Measurements from ENCODE around the gene NPPC. TPM values are rescaled to one million over a fixed set of nuclear protein-coding genes. Genes with fewer than 3 reads are reported as not detected.
A peak's percentile ranks its signal among the peaks of the same experiment; 100 is the strongest.

The NPPC gene, protein sequence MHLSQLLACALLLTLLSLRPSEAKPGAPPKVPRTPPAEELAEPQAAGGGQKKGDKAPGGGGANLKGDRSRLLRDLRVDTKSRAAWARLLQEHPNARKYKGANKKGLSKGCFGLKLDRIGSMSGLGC
- total RNA-seq, result 1 to 10 TPM in 1 of 2 donors, under 1 TPM in 1; 0.82 to 1.1 TPM

- no peak for DNase-seq (ENCODE audit: low spot score)
- Histone ChIP-seq H3K4me3 (peak within 1 kb of the TSS; percentile 7 to 44), H3K27ac (no peak within 1 kb of the TSS), H3K27me3 (peaks cover 8 to 12% of the 10 kb centered on the region in 2 donors), H3K9me3 (no peaks in the 10 kb centered on the region), H3K36me3 (no peaks in the 10 kb centered on the region), H3K4me1 (peaks cover 0 to 29% of the 10 kb centered on the region in 2 donors)
- peak in 1 of 2 donors; percentile 48 for TF ChIP-seq CTCF (IDR thresholded peaks at IDR 0.05)
Observed at GRCh38 chr2:231926180-231926741, at the start of gene NPPC. TSS of gene NPPC (minus strand) at chr2:231926396. CDS start at chr2:231926249, 147 bp downstream.

DNA sequence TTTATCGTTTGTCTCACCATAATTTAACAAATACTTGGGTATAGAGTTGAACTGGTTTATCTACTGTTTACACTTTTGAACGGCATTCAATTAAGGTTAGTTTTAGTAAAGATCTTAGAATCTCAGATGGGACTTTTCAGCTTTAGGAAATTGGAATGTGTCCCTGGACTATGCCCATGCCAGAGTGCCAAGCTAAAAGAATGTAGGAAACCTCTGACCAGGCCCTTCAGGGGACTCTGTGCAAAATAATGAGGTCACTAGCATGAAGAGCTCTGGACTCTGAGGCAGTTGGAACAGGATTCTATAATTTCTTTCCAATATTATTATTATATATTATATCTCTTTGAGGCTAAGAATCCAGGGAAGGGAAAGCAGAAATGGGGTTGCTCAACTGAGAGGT lies 48.8 kb upstream of the NPPC start:
- no peak overlapping the region for H3K4me3 ChIP-seq
- H3K27ac ChIP-seq, result no peak overlapping the region
- DNase-seq (ENCODE audit: low spot score), result no peak

DNA sequence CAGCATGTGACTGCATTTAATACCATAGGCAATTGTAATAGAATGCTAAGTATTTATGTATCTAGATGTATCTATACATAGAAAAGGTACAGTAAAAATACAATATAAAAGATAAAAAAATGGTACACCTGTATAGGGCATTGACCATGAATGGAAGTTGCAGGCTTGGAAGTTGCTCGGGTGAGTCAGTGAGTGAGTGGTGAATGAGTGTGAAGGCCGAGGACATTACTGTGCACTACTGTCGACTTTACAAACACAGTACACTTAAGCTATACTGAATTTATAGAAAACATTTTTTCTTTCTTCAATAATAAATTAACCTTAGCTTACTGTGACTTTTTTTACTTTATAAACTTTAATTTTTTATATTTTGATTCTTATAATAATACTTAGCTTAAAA lies 44.3 kb upstream of the NPPC start:
- Histone ChIP-seq H3K36me3 (no peaks in the 10 kb centered on the region), H3K27me3 (no peaks in the 10 kb centered on the region), H3K4me1 (no peaks in the 10 kb centered on the region), H3K4me3 (no peak overlapping the region), H3K9me3 (no peaks in the 10 kb centered on the region), H3K27ac (no peak overlapping the region)
- no peak for DNase-seq (ENCODE audit: low spot score)
- no peak for TF ChIP-seq CTCF (IDR thresholded peaks at IDR 0.05)

More for the DNA sequence above, 48.8 kb upstream of the NPPC start:
- Histone ChIP-seq H3K36me3 (no peaks in the 10 kb centered on the region), H3K9me3 (no peaks in the 10 kb centered on the region), H3K4me1 (no peaks in the 10 kb centered on the region), H3K27me3 (no peaks in the 10 kb centered on the region)
- no peak for TF ChIP-seq CTCF (IDR thresholded peaks at IDR 0.05)

- no peaks in the 10 kb centered on the region for H3K9me3 ChIP-seq
- DNase-seq (ENCODE audit: low spot score), result no peak
- no peaks in the 10 kb centered on the region for H3K4me1 ChIP-seq
- TF ChIP-seq CTCF (IDR thresholded peaks at IDR 0.05), result no peak
- no peak overlapping the region for H3K27ac ChIP-seq
- no peaks in the 10 kb centered on the region for H3K36me3 ChIP-seq
- no peaks in the 10 kb centered on the region for H3K27me3 ChIP-seq
- H3K4me3 ChIP-seq, result no peak overlapping the region
Observed at GRCh38 chr2:231968820-231969219, 42.6 kb upstream of the NPPC start.

DNA sequence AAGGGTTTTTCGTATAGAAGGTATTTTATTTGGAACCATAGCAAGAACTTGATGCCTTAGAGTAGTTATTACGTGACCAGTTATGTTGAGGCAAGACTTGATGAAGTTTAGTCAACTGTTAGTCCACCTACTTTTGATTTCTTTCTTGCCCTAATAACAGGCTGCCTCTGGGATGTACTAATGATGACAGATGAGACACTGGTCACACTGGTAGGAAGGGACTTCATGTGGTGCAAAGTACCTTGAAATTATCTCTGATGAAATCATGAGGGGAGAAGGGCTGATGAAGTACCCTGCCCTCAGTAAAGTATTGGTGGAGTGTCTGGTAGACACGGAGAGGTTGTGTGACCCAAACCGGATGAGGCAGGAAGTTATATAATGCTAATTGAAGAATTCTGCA lies 40.7 kb upstream of the NPPC start:
- Histone ChIP-seq H3K9me3 (no peaks in the 10 kb centered on the region), H3K27ac (no peak overlapping the region), H3K4me1 (no peaks in the 10 kb centered on the region), H3K4me3 (no peak overlapping the region), H3K36me3 (no peaks in the 10 kb centered on the region), H3K27me3 (no peaks in the 10 kb centered on the region)
- DNase-seq (ENCODE audit: low spot score), result no peak
- no peak for TF ChIP-seq CTCF (IDR thresholded peaks at IDR 0.05)

GRCh38 chr2:231965102-231965501 lies 38.9 kb upstream of the NPPC start:
- no peak for TF ChIP-seq CTCF (IDR thresholded peaks at IDR 0.05)
- H3K36me3 ChIP-seq, result no peaks in the 10 kb centered on the region
- H3K4me3 ChIP-seq, result no peak overlapping the region
- H3K27ac ChIP-seq, result no peak overlapping the region
- DNase-seq (ENCODE audit: low spot score), result no peak
- peaks cover 0 to 8% of the 10 kb centered on the region in 2 donors for H3K4me1 ChIP-seq
- no peaks in the 10 kb centered on the region for H3K27me3 ChIP-seq
- H3K9me3 ChIP-seq, result no peaks in the 10 kb centered on the region

Measured in right atrium auricular region (tissue), 2 donors.